Measurements from ENCODE around the gene ACTG1. TPM values are rescaled to one million over a fixed set of nuclear protein-coding genes. Genes with fewer than 3 reads are reported as not detected.

Gene ACTG1
- total and polyA plus RNA-seq, 12 donors: 290 to 1,180 (median 345) TPM

DNA sequence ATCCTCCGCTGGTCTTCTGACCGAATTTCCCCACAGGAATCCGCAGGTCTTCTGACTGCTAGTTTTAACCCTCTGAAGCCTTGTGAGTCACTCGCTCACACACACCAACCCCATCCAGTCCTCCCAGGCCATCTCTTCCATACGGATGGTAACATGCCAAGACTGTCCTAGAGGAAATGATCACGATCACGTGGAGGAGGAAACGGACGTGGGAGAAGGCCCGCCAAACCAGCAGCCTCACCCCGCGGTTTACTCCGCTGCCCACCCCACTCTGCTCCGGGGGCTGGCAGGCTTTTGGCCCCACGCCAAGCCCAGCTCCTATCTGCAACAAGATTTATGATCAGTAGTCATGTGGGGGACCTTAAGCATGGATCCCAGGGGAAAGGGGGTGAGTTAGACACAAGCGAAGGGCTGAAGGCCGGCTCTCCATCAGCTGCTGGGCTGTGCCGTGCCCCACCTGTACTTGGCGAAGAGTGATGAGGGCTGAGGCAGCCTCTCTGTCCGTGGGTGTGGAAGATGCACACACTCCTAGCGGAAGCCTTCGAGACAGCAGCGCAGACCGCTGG lies 41.1 kb upstream of the ACTG1 start:
- peak overlapping the region in 8 of 10 donors; percentile 85 to 99 (median 97) for H3K4me3 ChIP-seq
- H3K9me3 ChIP-seq: no peaks in the 10 kb centered on the region
- whole genome bisulfite sequencing, 2 donors: 36 to 41% methylated on average over 24 of the region's 24 CpGs
- DNase-seq (no peak), ATAC-seq (peak in 2 of 8 donors; percentile 1 to 23)
- H3K27me3 ChIP-seq: no peaks in the 10 kb centered on the region
- intact Hi-C loops (cut with DNase I): loop anchor here in 1 of 10 donors (5.0 kb wide), 1 partner anchor 36 kb away; no protein-coding TSS in a partner anchor
- peak overlapping the region in 8 of 10 donors; percentile 78 to 95 (median 93) for H3K27ac ChIP-seq
- peaks cover 26 to 65% (median 55%) of the 10 kb centered on the region in 9 donors for H3K4me1 ChIP-seq
- TF ChIP-seq, protein P1, sequence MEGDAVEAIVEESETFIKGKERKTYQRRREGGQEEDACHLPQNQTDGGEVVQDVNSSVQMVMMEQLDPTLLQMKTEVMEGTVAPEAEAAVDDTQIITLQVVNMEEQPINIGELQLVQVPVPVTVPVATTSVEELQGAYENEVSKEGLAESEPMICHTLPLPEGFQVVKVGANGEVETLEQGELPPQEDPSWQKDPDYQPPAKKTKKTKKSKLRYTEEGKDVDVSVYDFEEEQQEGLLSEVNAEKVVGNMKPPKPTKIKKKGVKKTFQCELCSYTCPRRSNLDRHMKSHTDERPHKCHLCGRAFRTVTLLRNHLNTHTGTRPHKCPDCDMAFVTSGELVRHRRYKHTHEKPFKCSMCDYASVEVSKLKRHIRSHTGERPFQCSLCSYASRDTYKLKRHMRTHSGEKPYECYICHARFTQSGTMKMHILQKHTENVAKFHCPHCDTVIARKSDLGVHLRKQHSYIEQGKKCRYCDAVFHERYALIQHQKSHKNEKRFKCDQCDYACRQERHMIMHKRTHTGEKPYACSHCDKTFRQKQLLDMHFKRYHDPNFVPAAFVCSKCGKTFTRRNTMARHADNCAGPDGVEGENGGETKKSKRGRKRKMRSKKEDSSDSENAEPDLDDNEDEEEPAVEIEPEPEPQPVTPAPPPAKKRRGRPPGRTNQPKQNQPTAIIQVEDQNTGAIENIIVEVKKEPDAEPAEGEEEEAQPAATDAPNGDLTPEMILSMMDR (IDR thresholded peaks at IDR 0.05): no peak
- H3K36me3 ChIP-seq: peaks cover 0 to 52% (median 15%) of the 10 kb centered on the region in 9 donors

DNA sequence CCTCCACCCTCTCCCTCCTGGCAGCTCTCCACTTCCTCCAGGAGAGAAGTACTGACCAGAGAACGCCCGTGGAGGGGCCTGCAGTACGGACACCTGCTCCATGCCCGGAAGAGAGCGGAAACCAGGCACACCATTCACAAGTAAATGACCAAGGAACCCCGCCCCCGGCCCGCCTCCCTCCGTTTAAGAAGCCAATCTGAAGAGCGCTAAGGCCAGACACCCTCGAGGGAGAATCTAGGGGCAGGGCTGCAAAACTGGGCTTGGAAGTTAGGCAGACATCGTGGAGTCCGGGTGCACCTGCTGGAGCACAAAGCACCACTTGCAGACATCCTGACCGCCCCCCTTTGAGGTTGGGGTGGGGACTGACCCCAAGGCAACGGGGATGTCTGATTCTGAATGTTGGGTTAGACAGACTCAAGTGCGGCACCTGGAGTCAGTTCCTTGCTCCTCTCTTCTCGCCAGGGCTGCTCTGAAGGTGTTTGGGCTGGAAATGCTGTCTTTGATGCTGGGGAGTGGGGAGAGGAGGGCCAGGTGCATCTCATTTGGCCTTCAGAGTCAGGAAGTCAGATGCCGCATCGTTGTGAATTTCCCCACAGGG lies 40.5 kb upstream of the ACTG1 start:
- ATAC-seq: peak; percentile 23 to 70 (median 49)
- intact Hi-C loops (cut with DNase I): loop anchor here in 1 of 10 donors (5.0 kb wide), 1 partner anchor 36 kb away; no protein-coding TSS in a partner anchor
- 3 to 5% methylated on average over 19 of the region's 19 CpGs for WGBS, 2 donors
- TF ChIP-seq, protein P1 (IDR thresholded peaks at IDR 0.05): no peak
- Histone ChIP-seq H3K4me3 (peak overlapping the region; percentile 78 to 99 (median 96)), H3K9me3 (no peaks in the 10 kb centered on the region), H3K36me3 (peaks cover 0 to 52% (median 13%) of the 10 kb centered on the region in 9 donors), H3K27ac (peak overlapping the region; percentile 38 to 95 (median 92)), H3K27me3 (no peaks in the 10 kb centered on the region), H3K4me1 (peaks cover 26 to 61% (median 55%) of the 10 kb centered on the region in 9 donors)
- DNase-seq: peak; percentile 53 to 73

DNA sequence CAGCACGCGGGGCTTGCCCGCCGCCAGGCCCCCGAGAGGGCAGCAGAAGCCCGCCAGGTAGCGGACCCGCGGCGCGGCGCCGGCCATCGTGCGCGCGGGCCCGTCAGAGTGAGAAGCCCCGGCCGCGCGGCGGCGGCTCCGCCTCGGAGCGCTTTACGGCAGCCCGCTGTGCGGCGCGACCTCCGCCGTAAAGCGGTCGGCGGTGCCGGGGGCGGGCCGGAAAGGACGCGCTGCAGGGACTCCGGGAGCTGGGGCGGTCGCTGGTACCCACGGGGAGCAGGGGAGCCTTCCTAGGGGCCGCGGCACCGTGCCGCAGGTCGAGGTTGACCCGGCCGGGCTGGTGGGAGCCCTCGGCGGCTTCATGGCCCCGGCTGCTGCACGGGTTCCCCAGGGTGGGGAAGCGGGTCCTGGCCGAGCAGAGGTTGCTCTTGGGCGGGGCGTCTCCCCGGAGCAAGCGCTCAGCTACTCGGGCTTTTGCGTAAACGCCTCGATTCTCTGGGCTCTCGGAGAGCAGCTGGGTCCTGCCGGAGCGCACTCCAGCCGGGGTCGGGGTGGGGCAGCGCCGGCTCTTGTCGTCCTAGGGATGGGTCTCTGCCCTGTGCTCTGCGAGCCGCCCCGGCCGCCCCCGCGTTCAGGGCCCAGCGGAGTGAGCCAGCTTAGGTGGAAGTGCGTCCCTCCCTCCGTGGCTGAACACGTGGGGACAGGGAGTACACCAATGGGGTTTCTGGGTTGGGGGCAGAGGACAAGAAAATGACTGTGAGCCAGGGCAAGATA lies 39.8 kb upstream of the ACTG1 start, which contains the start of gene FAAP100:
TSS of gene FAAP100 (minus strand) at position 110 of the 774 bp plus-strand sequence. CDS start at position 87, 23 bp downstream.
- H3K4me3 ChIP-seq: peak within 1 kb of the TSS; percentile 78 to 99 (median 96)
- peaks cover 22 to 54% (median 49%) of the 10 kb centered on the region in 9 donors for H3K4me1 ChIP-seq
- H3K9me3 ChIP-seq: no peaks in the 10 kb centered on the region
- DNase-seq (peak; percentile 74 to 82), ATAC-seq (peak; percentile 64 to 87 (median 75))
- TF ChIP-seq, protein P1 (IDR thresholded peaks at IDR 0.05): peak in 1 of 9 donors; percentile 12
- peak within 1 kb of the TSS; percentile 38 to 95 (median 92) for H3K27ac ChIP-seq
- intact Hi-C loops (cut with DNase I): loop anchor here in 1 of 10 donors (5.0 kb wide), 1 partner anchor 35 kb away; no protein-coding TSS in a partner anchor
- H3K27me3 ChIP-seq: no peaks in the 10 kb centered on the region
- 0% methylated on average over 85 of the region's 85 CpGs for WGBS, 2 donors
- peaks cover 0 to 52% (median 19%) of the 10 kb centered on the region in 9 donors for H3K36me3 ChIP-seq

All from heart right ventricle (tissue), 16 donors.